ENCODE measurements around the gene PLA2G4B.

The PLA2G4B gene

DNA sequence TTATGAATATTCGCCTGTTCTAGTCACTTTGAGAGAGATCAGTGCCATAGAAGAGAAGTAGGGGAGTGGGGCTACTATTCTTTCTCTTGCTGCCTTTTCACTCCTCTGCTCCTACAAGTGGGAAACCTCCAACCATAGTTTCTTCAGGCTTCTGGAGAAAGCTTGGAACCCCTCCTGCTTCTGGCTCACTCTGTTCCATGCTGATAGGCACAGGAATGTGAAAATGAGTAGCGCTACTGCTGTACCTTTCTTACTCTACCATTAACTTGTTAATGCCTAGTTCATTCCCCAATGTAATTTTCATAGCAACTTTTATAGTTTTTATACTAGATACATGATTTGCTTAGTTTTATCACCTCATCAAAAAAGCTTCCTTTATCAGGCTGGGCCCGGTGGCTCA lies 37.5 kb upstream of the PLA2G4B start:
- no peak overlapping the region for H2AFZ ChIP-seq (ENCODE audit: low read depth, low read length)
- peaks cover 6% of the 10 kb centered on the region for H3K36me3 ChIP-seq (ENCODE audit: insufficient read depth, low read length)
- no peaks in the 10 kb centered on the region for H3K27me3 ChIP-seq (ENCODE audit: insufficient read depth, low read length)
- no peak overlapping the region for H3K4me3 ChIP-seq (ENCODE audit: low read length)
- no peaks in the 10 kb centered on the region for H3K4me1 ChIP-seq (ENCODE audit: insufficient read depth, low read length)
- H3K9me3 ChIP-seq (ENCODE audit: low read length), result peaks cover 2% of the 10 kb centered on the region

DNA sequence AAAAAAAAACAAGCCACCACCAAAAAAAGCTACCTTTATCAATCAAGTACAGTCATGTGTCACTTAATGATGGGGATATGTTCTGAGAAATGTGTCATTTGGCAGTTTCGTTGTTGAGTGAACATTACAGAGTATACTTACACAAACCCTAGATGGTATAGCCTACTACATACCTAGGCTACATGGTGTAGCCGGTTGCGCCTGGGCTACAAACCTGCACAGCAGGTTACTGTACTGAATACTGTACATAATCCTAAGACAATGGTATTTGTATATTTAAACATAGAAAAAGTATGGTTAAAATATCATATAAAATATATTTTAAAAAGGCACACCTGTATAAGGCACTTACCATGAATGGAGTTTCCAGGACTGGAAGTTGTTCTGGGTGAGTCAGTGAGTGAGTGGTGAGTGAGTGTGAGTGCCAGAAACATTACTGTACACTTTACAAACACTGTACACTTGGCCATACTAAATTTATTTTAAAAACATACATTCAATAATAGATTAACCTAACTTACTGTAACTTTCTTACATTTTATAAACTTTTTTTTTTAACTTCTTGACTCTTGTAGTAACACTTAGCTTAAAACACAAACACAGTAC lies 36.7 kb upstream of the PLA2G4B start:
- Histone ChIP-seq H2AFZ (ENCODE audit: low read depth, low read length) (no peak overlapping the region), H3K4me1 (ENCODE audit: insufficient read depth, low read length) (no peaks in the 10 kb centered on the region), H3K27me3 (ENCODE audit: insufficient read depth, low read length) (no peaks in the 10 kb centered on the region), H3K36me3 (ENCODE audit: insufficient read depth, low read length) (peaks cover 6% of the 10 kb centered on the region), H3K4me3 (ENCODE audit: low read length) (no peak overlapping the region), H3K9me3 (ENCODE audit: low read length) (peaks cover 2% of the 10 kb centered on the region)

DNA sequence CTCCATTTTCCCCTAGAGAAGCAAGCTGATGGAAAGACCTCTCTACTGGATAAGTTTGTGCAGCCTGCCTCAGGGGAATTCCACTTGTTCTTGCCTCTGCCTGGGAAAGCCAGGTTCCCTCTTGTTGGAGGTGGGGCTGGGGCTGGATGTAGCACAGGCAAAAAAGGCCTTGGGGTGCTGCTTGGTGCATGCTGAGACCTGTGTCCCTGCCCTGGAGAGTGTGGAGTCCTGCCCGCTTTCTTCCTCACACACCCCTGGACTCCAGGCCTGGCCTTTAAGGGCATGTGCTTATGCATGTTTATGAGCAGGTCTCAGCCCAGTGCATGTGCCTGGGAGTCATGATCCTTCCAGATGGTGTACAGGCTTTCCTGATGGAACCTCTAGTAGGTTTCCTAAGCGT lies 34.3 kb upstream of the PLA2G4B start:
- Histone ChIP-seq H3K4me3 (ENCODE audit: low read length) (no peak overlapping the region), H3K36me3 (ENCODE audit: insufficient read depth, low read length) (peaks cover 6% of the 10 kb centered on the region), H3K27me3 (ENCODE audit: insufficient read depth, low read length) (no peaks in the 10 kb centered on the region), H3K9me3 (ENCODE audit: low read length) (peaks cover 2% of the 10 kb centered on the region), H3K4me1 (ENCODE audit: insufficient read depth, low read length) (no peaks in the 10 kb centered on the region), H2AFZ (ENCODE audit: low read depth, low read length) (no peak overlapping the region)

DNA sequence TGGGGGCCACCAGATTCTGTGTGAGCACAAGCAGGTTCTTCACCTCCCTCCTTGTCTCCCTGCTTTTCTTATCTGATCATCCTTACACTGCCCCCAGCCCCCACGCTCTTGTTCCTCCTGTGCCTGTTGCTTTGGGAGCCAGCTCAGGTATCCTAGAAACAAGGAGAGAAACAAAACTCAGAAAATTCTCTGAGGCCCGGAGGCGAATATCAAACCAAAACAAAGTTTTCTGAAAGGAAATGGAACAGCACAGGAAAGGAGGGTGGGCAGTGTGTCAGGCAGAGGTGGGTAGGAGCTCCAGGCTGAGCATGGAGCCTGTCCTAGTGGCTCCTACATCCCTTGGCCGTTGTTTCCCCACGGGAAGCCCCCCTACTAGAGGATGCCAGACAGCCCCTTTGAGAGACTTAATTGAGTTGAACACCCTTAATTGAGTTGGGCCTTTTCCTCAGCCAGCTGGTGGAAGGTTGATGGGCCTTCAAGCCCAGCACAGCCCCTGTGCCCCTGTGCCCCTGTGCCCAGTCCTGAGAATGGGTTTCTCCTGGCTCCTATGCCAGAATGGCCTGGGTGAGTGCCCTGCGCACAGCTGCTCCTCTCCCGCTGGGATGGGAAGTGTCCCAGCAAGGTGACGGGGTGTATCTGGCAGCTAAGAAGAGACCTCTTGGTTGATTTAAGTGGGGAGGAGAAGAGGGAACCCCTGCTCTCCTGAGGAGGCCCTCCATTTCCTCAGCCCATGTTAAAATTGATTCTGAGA lies 33.6 kb upstream of the PLA2G4B start:
- Histone ChIP-seq H3K27me3 (ENCODE audit: insufficient read depth, low read length) (no peaks in the 10 kb centered on the region), H3K4me1 (ENCODE audit: insufficient read depth, low read length) (no peaks in the 10 kb centered on the region), H3K4me3 (ENCODE audit: low read length) (no peak overlapping the region), H2AFZ (ENCODE audit: low read depth, low read length) (no peak overlapping the region), H3K36me3 (ENCODE audit: insufficient read depth, low read length) (peaks cover 4% of the 10 kb centered on the region), H3K9me3 (ENCODE audit: low read length) (peaks cover 2% of the 10 kb centered on the region)

DNA sequence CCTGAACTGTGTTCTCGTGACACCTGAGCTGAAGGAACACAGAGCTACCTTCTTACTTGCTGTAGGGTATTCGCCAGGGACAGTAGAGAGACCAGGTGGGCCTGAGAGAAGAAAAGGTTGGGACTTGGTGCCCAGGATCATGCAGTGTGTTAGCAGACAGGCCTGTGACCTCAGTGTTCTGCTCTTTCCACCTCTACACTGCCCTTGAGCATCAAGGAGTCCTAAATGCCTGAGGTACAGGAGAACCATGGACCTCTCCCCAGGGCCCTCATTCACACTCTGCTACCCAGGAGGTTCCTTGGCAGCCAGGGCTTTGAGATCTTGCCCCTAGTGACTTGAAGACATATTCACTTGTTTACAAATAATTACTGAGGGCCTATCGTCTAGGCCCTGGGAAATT lies 32.9 kb upstream of the PLA2G4B start:
- H3K4me3 ChIP-seq (ENCODE audit: low read length), result no peak overlapping the region
- H3K27me3 ChIP-seq (ENCODE audit: insufficient read depth, low read length), result no peaks in the 10 kb centered on the region
- H3K9me3 ChIP-seq (ENCODE audit: low read length), result peaks cover under 1% of the 10 kb centered on the region
- no peak overlapping the region for H2AFZ ChIP-seq (ENCODE audit: low read depth, low read length)
- no peaks in the 10 kb centered on the region for H3K4me1 ChIP-seq (ENCODE audit: insufficient read depth, low read length)
- H3K36me3 ChIP-seq (ENCODE audit: insufficient read depth, low read length), result peaks cover 2% of the 10 kb centered on the region

DNA sequence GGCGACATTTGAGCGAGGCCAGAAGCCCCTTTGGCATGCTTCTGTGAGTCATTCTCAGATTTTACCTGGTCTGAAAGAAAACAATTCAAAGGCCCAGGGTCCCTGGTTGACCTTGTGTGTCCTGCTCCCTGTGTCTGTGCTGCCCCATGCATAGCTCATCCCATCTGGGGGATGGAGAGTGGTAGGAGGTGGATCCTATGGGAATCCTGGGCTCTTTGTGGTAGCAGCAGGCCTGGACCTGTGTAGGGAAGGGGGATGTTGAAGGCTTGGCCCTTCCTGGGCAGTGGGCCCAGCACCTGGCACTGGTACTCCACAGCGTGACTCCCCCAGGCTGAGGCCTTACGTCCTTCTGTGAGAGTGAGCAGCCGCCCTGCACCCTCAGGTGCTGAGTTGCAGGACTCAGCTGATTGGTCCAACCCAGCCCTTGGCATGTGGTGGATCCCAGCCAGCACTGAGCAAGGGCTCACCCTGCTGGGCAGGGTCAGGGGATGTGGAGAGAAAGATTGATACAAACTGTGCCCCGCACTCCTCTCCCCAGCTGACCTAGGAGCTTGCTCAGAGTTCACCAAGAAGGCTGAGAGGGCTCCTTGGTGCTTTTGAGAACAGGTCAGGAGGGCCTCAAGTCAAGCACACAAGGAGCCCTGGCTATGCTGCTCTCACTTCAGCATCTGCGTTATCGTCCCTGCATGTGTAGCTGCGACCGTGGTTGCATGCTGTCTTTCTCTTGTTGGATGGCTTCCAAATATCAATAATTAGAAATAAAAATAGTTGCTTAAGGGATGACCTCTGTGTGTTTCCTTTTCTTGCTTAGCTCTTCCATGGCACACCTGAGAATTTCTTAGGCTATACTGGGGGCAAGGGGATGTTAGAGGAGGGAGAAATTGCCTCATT lies 32.1 kb upstream of the PLA2G4B start:
- Histone ChIP-seq H3K4me1 (ENCODE audit: insufficient read depth, low read length) (no peaks in the 10 kb centered on the region), H2AFZ (ENCODE audit: low read depth, low read length) (no peak overlapping the region), H3K9me3 (ENCODE audit: low read length) (no peaks in the 10 kb centered on the region), H3K27me3 (ENCODE audit: insufficient read depth, low read length) (no peaks in the 10 kb centered on the region), H3K36me3 (ENCODE audit: insufficient read depth, low read length) (no peaks in the 10 kb centered on the region), H3K4me3 (ENCODE audit: low read length) (no peak overlapping the region)

DNA sequence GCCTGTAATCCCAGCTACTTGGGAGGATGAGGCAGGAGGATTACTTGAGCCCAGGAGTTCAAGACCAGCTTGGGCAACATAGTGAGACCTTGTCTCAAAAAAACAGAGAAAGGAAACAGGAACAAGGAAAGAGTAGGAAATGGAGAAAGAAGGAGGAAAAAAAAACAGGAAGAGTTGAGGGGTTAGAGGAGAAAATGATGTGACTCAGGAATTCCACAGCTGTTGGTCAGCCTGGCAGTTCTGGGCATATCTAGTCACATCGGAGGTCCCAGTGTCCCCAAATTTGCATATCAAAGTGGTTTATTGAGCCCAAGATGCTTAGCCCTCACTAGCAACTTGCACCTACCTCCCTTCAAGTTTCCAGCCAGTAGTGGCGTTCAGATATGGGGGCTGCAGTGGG lies 29.5 kb upstream of the PLA2G4B start:
- H3K36me3 ChIP-seq (ENCODE audit: insufficient read depth, low read length), result peaks cover 6% of the 10 kb centered on the region
- H3K4me1 ChIP-seq (ENCODE audit: insufficient read depth, low read length), result no peaks in the 10 kb centered on the region
- H3K4me3 ChIP-seq (ENCODE audit: low read length), result no peak overlapping the region
- no peaks in the 10 kb centered on the region for H3K27me3 ChIP-seq (ENCODE audit: insufficient read depth, low read length)
- no peaks in the 10 kb centered on the region for H3K9me3 ChIP-seq (ENCODE audit: low read length)
- H2AFZ ChIP-seq (ENCODE audit: low read depth, low read length), result no peak overlapping the region

DNA sequence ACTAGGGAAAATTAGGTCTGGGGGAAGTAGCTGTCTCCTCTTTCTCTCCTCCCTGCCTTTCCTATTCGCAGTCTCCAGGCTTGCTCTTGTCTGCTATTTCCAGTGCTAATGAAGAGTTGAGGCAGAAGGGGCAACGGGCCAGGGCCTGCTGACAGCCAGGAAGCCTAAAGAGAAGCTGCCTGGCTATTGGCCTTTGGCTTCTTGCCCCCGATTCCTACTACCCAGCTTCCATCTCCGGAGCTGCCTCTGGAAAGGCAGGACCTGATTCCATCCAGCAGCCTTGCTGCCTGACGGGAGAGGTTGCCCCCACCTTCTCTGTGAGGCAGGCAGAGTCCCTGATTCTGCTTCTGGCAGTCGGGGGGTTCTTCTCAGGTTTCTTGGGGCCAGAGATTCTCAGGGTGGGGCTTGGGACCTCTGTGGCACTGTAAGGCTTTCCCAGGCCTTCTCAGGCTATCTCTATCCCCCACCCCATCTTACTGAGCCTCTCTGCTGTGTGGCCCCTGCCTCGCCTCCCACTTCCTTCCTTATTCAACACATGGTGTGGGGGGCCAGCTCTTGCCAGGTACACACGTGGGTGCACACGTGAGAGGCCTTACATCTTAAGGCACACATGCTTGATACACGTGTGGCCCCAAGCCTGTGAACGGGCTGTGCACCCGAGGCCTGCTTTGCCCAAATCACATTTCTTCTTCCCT lies 29.0 kb upstream of the PLA2G4B start:
- Histone ChIP-seq H2AFZ (ENCODE audit: low read depth, low read length) (no peak overlapping the region), H3K9me3 (ENCODE audit: low read length) (no peaks in the 10 kb centered on the region), H3K4me3 (ENCODE audit: low read length) (no peak overlapping the region), H3K36me3 (ENCODE audit: insufficient read depth, low read length) (peaks cover 9% of the 10 kb centered on the region), H3K4me1 (ENCODE audit: insufficient read depth, low read length) (no peaks in the 10 kb centered on the region), H3K27me3 (ENCODE audit: insufficient read depth, low read length) (no peaks in the 10 kb centered on the region)

DNA sequence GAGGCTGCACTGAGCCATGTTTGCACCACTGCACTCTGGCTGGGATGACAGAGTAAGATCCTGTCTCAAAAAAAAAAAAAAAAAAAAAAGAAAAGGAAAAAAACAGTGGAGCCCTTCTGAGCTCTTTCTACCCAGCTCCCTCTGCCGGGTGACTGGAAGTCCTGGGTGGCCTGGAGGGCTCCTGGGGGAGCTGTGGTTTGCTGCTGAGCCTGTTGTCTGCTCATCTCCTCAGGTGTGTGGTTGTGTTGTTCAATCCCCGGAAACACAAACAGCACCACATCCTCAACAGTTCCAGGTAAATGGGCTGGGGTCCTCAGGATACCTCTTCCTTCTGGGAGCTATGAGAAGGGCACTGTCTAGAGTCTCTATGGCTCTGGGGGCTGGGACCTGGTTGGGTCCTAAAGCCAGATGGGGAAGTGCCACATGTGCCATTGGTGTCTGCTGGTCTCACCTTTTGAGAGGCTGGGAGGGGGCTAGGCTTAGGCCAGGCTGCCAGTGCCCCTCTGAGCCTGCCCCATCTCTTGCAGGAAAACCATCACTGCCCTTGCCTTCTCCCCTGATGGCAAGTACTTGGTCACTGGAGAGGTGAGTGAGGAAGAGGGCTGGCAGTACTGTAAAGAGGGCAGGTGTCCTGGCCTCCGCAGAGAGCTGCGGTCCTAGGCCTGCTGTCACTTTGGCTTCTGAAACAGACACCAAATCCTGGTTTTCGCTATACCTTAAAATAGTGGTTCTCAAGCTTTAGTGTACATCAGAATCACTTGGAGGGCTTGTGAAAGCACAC lies 27.8 kb upstream of the PLA2G4B start:
- H3K27me3 ChIP-seq (ENCODE audit: insufficient read depth, low read length), result no peaks in the 10 kb centered on the region
- H3K4me3 ChIP-seq (ENCODE audit: low read length), result no peak overlapping the region
- H3K36me3 ChIP-seq (ENCODE audit: insufficient read depth, low read length), result peaks cover 17% of the 10 kb centered on the region
- no peaks in the 10 kb centered on the region for H3K4me1 ChIP-seq (ENCODE audit: insufficient read depth, low read length)
- H2AFZ ChIP-seq (ENCODE audit: low read depth, low read length), result no peak overlapping the region
- no peaks in the 10 kb centered on the region for H3K9me3 ChIP-seq (ENCODE audit: low read length)

DNA sequence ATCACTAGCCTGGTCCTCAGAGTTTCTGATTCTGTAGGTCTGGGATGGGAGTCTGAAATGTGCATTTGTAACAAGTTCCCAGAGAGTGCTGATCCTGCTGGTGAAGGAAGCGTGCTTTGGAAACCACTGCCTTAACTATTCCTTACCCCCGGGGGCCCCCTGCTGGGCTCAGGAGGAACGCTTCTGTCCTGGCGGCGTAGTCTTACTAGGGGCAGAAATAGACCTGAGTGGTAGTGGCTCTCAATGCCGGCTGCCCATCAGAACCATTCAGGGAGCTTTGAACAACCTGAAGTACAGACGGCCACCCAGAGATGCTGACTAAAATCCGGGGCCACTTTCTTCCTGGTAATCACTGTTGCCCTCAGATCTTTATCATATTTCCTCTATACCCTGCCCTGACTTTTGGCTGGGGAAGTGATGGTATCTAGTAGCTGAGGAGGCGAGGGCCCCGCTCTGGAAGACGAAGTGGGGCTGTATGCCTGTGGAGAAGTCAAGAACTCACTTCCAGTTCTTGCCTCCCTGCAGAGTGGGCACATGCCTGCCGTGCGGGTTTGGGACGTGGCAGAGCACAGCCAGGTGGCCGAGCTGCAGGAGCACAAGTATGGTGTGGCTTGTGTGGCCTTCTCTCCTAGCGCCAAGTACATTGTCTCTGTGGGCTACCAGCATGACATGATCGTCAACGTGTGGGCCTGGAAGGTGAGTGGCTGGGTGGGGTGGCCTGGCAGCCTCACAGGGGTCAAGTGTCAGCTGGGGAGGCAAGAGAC lies 27.0 kb upstream of the PLA2G4B start:
- Histone ChIP-seq H3K27me3 (ENCODE audit: insufficient read depth, low read length) (no peaks in the 10 kb centered on the region), H2AFZ (ENCODE audit: low read depth, low read length) (no peak overlapping the region), H3K36me3 (ENCODE audit: insufficient read depth, low read length) (peaks cover 22% of the 10 kb centered on the region), H3K4me1 (ENCODE audit: insufficient read depth, low read length) (no peaks in the 10 kb centered on the region), H3K9me3 (ENCODE audit: low read length) (no peaks in the 10 kb centered on the region), H3K4me3 (ENCODE audit: low read length) (no peak overlapping the region)

DNA sequence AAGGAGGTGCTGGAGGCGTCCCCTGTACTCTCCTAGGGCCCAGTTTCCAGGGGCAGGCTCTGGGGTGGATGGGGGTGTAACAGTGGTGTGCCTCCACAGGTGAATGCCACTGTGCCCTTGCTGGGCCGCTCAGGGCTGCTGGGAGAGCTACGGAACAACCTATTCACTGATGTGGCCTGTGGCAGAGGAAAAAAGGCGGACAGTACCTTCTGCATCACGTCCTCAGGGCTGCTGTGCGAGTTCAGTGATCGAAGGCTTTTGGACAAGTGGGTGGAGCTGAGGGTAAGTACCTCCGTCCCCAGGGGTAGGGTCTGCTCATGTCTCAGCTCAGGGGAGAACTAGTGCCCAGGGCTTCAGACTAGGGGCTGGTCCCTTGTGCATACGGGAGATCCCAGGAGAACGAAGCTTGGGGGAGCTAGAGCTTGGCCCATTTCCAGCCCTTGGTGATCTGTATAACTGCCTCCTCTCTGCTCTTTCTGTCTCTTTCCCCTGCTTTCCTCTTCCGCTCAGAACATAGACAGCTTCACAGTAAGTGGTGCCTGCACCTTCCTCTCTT lies 25.7 kb upstream of the PLA2G4B start:
- Histone ChIP-seq H3K27me3 (ENCODE audit: insufficient read depth, low read length) (no peaks in the 10 kb centered on the region), H3K4me1 (ENCODE audit: insufficient read depth, low read length) (no peaks in the 10 kb centered on the region), H3K9me3 (ENCODE audit: low read length) (no peaks in the 10 kb centered on the region), H2AFZ (ENCODE audit: low read depth, low read length) (no peak overlapping the region), H3K36me3 (ENCODE audit: insufficient read depth, low read length) (peaks cover 35% of the 10 kb centered on the region), H3K4me3 (ENCODE audit: low read length) (no peak overlapping the region)

Measured in neuron (in vitro differentiated cells).